WTC11 (cell line): ENCODE measurements around the gene TANGO2.

ENCODE experiments used
- CREB1 ChIP-seq: sonication (generic); formaldehyde crosslinking; IDR thresholded peaks from 2 replicates; pipeline ENCODE4 v1.8.0; 2023; ENCODE audit warnings: mild to moderate bottlenecking, missing genetic modification reagents
- JAZF1 ChIP-seq: fragments of 250-450 bp; sonication (Bioruptor Pico); IDR thresholded peaks from 2 replicates; pipeline ENCODE4 v1.9.0; 2021; ENCODE audit warnings: moderate library complexity, mild to moderate bottlenecking, inconsistent platforms
- TCF7 ChIP-seq: sonication (generic); formaldehyde crosslinking; IDR thresholded peaks from 2 replicates; pipeline ENCODE4 v1.8.0; 2022; ENCODE audit warnings: mild to moderate bottlenecking, low read depth, missing genetic modification reagents, moderate library complexity
- TF ChIP-seq, protein P1 (sequence below): sonication (generic); formaldehyde crosslinking; IDR thresholded peaks from 2 replicates; pipeline ENCODE4 v1.8.1; 2022; ENCODE audit warnings: mild to moderate bottlenecking, moderate library complexity, missing genetic modification reagents
- TF ChIP-seq, protein P2 (sequence below): sonication (generic); formaldehyde crosslinking; IDR thresholded peaks from 2 replicates; pipeline ENCODE4 v1.8.0; 2023; ENCODE audit warnings: missing genetic modification reagents
- TF ChIP-seq, protein P3 (sequence below): fragments of 200-600 bp; IDR thresholded peaks from 2 replicates; pipeline ENCODE4 v1.8.0; 2022; ENCODE audit warnings: antibody characterized with exemption
- TF ChIP-seq, protein P4 (sequence below): sonication (generic); formaldehyde crosslinking; conservative IDR thresholded peaks from 2 replicates; pipeline ENCODE4 v1.8.1; 2022; ENCODE audit warnings: mild to moderate bottlenecking, missing genetic modification reagents
- TF ChIP-seq, protein P5 (sequence below): sonication (generic); formaldehyde crosslinking; IDR thresholded peaks from 2 replicates; pipeline ENCODE4 v1.8.1; 2023; ENCODE audit warnings: mild to moderate bottlenecking, missing genetic modification reagents, moderate library complexity

DNA sequence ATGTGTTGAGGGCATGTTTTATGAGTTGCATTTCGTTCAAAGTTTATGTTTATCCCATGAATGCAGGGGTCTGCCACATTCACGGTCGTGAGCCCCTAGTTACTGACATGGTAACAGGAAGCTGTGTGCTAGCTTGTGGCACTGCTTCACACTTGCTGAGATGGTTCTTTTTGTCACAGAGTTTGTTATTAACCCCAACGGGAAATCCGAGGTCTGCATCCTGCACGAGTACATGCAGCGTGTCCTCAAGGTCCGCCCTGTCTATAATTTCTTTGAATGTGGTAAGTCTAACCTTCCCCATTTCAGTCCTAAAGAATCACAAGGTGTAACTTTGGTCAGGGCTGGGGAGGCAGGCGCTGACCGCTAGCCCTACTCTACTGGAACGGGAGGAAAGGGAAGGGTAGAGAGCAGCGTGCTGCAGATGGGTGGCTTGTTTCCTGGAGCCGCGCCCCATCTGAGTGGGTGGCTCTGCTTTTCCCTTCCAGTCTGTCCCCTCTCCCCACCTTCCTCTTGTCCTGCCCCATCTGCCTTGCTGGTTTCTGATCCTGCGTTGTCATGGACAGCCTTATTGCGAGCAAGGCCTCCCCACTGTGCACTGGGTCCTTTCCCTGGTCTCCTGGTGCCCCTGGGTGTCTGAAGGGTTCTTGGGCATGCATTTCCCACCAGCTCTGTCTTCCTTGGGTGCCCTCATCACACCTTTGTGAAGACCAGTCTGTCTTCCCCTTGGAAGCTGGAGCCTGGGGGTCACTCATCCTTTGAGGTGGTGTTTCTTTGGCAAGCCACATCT, 71.0 kb downstream of the TANGO2 start:
- TF ChIP-seq, protein P1, sequence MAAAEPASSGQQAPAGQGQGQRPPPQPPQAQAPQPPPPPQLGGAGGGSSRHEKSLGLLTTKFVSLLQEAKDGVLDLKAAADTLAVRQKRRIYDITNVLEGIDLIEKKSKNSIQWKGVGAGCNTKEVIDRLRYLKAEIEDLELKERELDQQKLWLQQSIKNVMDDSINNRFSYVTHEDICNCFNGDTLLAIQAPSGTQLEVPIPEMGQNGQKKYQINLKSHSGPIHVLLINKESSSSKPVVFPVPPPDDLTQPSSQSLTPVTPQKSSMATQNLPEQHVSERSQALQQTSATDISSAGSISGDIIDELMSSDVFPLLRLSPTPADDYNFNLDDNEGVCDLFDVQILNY (CRISPR knock-in tag), result no peak
- TF ChIP-seq TCF7 (CRISPR knock-in tag) (no peak), CREB1 (CRISPR knock-in tag) (no peak), JAZF1 (no peak)
- TF ChIP-seq, protein P2, sequence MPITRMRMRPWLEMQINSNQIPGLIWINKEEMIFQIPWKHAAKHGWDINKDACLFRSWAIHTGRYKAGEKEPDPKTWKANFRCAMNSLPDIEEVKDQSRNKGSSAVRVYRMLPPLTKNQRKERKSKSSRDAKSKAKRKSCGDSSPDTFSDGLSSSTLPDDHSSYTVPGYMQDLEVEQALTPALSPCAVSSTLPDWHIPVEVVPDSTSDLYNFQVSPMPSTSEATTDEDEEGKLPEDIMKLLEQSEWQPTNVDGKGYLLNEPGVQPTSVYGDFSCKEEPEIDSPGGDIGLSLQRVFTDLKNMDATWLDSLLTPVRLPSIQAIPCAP (CRISPR knock-in tag), result no peak
- TF ChIP-seq, protein P3, sequence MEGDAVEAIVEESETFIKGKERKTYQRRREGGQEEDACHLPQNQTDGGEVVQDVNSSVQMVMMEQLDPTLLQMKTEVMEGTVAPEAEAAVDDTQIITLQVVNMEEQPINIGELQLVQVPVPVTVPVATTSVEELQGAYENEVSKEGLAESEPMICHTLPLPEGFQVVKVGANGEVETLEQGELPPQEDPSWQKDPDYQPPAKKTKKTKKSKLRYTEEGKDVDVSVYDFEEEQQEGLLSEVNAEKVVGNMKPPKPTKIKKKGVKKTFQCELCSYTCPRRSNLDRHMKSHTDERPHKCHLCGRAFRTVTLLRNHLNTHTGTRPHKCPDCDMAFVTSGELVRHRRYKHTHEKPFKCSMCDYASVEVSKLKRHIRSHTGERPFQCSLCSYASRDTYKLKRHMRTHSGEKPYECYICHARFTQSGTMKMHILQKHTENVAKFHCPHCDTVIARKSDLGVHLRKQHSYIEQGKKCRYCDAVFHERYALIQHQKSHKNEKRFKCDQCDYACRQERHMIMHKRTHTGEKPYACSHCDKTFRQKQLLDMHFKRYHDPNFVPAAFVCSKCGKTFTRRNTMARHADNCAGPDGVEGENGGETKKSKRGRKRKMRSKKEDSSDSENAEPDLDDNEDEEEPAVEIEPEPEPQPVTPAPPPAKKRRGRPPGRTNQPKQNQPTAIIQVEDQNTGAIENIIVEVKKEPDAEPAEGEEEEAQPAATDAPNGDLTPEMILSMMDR, result no peak
- TF ChIP-seq, protein P4, sequence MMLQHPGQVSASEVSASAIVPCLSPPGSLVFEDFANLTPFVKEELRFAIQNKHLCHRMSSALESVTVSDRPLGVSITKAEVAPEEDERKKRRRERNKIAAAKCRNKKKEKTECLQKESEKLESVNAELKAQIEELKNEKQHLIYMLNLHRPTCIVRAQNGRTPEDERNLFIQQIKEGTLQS, result no peak
- TF ChIP-seq, protein P5, sequence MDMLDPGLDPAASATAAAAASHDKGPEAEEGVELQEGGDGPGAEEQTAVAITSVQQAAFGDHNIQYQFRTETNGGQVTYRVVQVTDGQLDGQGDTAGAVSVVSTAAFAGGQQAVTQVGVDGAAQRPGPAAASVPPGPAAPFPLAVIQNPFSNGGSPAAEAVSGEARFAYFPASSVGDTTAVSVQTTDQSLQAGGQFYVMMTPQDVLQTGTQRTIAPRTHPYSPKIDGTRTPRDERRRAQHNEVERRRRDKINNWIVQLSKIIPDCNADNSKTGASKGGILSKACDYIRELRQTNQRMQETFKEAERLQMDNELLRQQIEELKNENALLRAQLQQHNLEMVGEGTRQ, result no peak
